Karpas-422 (cell line): ENCODE measurements around the gene ATP2C1. TPM values are rescaled to one million over a fixed set of nuclear protein-coding genes. Genes with fewer than 3 reads are reported as not detected.

Experiments
- DNase-seq: peaks from one replicate; pipeline ENCODE4 v3.0.0-alpha.2; 2015
- H2AFZ ChIP-seq: fragments of 200-600 bp; sonication (generic); 2 replicates; pipeline ENCODE4 v1.6.1; 2014; ENCODE audit warnings: antibody characterized with exemption, low read length, mixed read lengths
- H3K27ac ChIP-seq: fragments of 200-600 bp; sonication (generic); 2 replicates; pipeline ENCODE4 v1.5.1; 2014; ENCODE audit warnings: mild to moderate bottlenecking, low read length, moderate library complexity
- H3K27me3 ChIP-seq: fragments of 200-600 bp; sonication (generic); 2 replicates; pipeline ENCODE4 v1.6.1; 2014; ENCODE audit warnings: low read length, mixed read lengths
- H3K36me3 ChIP-seq: fragments of 200-600 bp; sonication (generic); 2 replicates; pipeline ENCODE4 v1.6.1; 2014; ENCODE audit warnings: low read length, mixed read lengths; ENCODE audit not compliant: insufficient read depth
- H3K4me1 ChIP-seq: fragments of 200-600 bp; sonication (generic); 2 replicates; pipeline ENCODE4 v1.6.1; 2014; ENCODE audit warnings: mild to moderate bottlenecking, low read length, mixed read lengths
- H3K4me2 ChIP-seq: fragments of 200-600 bp; sonication (generic); 2 replicates; pipeline ENCODE4 v1.6.1; 2014; ENCODE audit warnings: low read length, low read depth, mild to moderate bottlenecking; ENCODE audit not compliant: poor library complexity, severe bottlenecking
- H3K4me3 ChIP-seq: fragments of 200-600 bp; sonication (generic); 2 replicates; pipeline ENCODE4 v1.5.1; 2014; ENCODE audit warnings: mild to moderate bottlenecking, antibody characterized with exemption, low read length, mixed read lengths
- H3K79me2 ChIP-seq: fragments of 200-600 bp; sonication (generic); 2 replicates; pipeline ENCODE4 v1.6.1; 2014; ENCODE audit warnings: mild to moderate bottlenecking, low read length, mixed read lengths
- H3K9ac ChIP-seq: fragments of 200-600 bp; sonication (generic); 2 replicates; pipeline ENCODE4 v1.6.0; 2014; ENCODE audit warnings: low read length
- H3K9me2 ChIP-seq: fragments of 200-600 bp; sonication (generic), shearing (Covaris generic); replicated peaks from 2 replicates; pipeline ENCODE4 v1.6.0; 2014; ENCODE audit warnings: mild to moderate bottlenecking, low read length, moderate library complexity; ENCODE audit not compliant: insufficient read depth
- H3K9me3 ChIP-seq: fragments of 300-700, 200-600 bp; sonication (generic); 2 replicates; pipeline ENCODE4 v1.6.1; 2014; ENCODE audit warnings: low read length, mixed read lengths
- H4K20me1 ChIP-seq: fragments of 200-600 bp; sonication (generic); 2 replicates; pipeline ENCODE4 v1.6.1; 2014; ENCODE audit warnings: mild to moderate bottlenecking, antibody characterized with exemption, low read length, low read depth; ENCODE audit not compliant: insufficient read depth
- total RNA-seq: library from RNA; depleted of rRNA; stranded (reverse); fragments of >200 nt; shearing (Covaris generic); gene quantifications from 2 replicates; pipeline ENCODE4 v1.2.3, GENCODE V29; 2014; ENCODE audit warnings: low replicate concordance

Gene ATP2C1
- total RNA-seq, 1 experiment from 2014 or later, result 179 TPM

- peaks cover 89% of the 10 kb centered on the region for H3K36me3 ChIP-seq
- no peaks in the 10 kb centered on the region for H3K9me3 ChIP-seq
- H3K4me3 ChIP-seq, result no peak overlapping the region
- DNase-seq, result no peak
- peaks cover 93% of the 10 kb centered on the region for H3K79me2 ChIP-seq
- no peak overlapping the region; the same call in 1 of the 2 replicates for H3K27ac ChIP-seq
- H2AFZ ChIP-seq, result no peak overlapping the region
- peaks cover 5% of the 10 kb centered on the region for H3K4me1 ChIP-seq
- no peaks in the 10 kb centered on the region for H3K9me2 ChIP-seq
- H4K20me1 ChIP-seq, result no peaks in the 10 kb centered on the region
- H3K27me3 ChIP-seq, result no peaks in the 10 kb centered on the region
- no peak overlapping the region for H3K4me2 ChIP-seq
- no peak overlapping the region for H3K9ac ChIP-seq
Measured at GRCh38 chr3:130950641-130951040, 56.8 kb downstream of the ATP2C1 start.

- no peak for DNase-seq
- Histone ChIP-seq H4K20me1 (no peaks in the 10 kb centered on the region), H3K36me3 (peaks cover 90% of the 10 kb centered on the region), H3K4me1 (no peaks in the 10 kb centered on the region), H2AFZ (no peak overlapping the region), H3K79me2 (peaks cover 85% of the 10 kb centered on the region), H3K9me2 (no peaks in the 10 kb centered on the region), H3K9me3 (no peaks in the 10 kb centered on the region), H3K9ac (no peak overlapping the region), H3K27ac (no peak overlapping the region), H3K4me2 (no peak overlapping the region), H3K27me3 (no peaks in the 10 kb centered on the region), H3K4me3 (no peak overlapping the region)
Measured at GRCh38 chr3:130955481-130955880, 61.6 kb downstream of the ATP2C1 start.

- Histone ChIP-seq H2AFZ (no peak overlapping the region), H3K9me2 (no peaks in the 10 kb centered on the region), H3K27ac (no peak overlapping the region), H3K9ac (no peak overlapping the region), H3K4me3 (no peak overlapping the region), H4K20me1 (no peaks in the 10 kb centered on the region), H3K4me2 (no peak overlapping the region), H3K36me3 (peaks cover 95% of the 10 kb centered on the region), H3K4me1 (no peaks in the 10 kb centered on the region), H3K9me3 (no peaks in the 10 kb centered on the region), H3K27me3 (no peaks in the 10 kb centered on the region), H3K79me2 (peaks cover 85% of the 10 kb centered on the region)
- no peak for DNase-seq
Measured at GRCh38 chr3:130956281-130956680, 62.4 kb downstream of the ATP2C1 start.

- H3K27me3 ChIP-seq, result no peaks in the 10 kb centered on the region
- peaks cover 81% of the 10 kb centered on the region for H3K79me2 ChIP-seq
- H3K27ac ChIP-seq, result no peak overlapping the region
- H2AFZ ChIP-seq, result no peak overlapping the region
- H3K9ac ChIP-seq, result no peak overlapping the region
- H3K36me3 ChIP-seq, result peaks cover 95% of the 10 kb centered on the region
- H3K4me1 ChIP-seq, result no peaks in the 10 kb centered on the region
- H3K4me3 ChIP-seq, result no peak overlapping the region
- H3K9me2 ChIP-seq, result no peaks in the 10 kb centered on the region
- DNase-seq, result no peak
- H3K4me2 ChIP-seq, result no peak overlapping the region
- no peaks in the 10 kb centered on the region for H3K9me3 ChIP-seq
- H4K20me1 ChIP-seq, result no peaks in the 10 kb centered on the region
Measured at GRCh38 chr3:130956721-130957120, 62.8 kb downstream of the ATP2C1 start.

GRCh38 chr3:130960139-130960795, 66.4 kb downstream of the ATP2C1 start:
- Histone ChIP-seq H4K20me1 (no peaks in the 10 kb centered on the region), H3K9me3 (no peaks in the 10 kb centered on the region), H3K36me3 (peaks cover 91% of the 10 kb centered on the region), H3K4me2 (no peak overlapping the region), H3K9me2 (no peaks in the 10 kb centered on the region), H2AFZ (no peak overlapping the region), H3K27me3 (no peaks in the 10 kb centered on the region), H3K9ac (no peak overlapping the region), H3K27ac (0 out of 2 replicates have a peak overlapping the region, but pooled peaks have one; percentile 9), H3K4me1 (no peaks in the 10 kb centered on the region), H3K4me3 (no peak overlapping the region), H3K79me2 (peaks cover 66% of the 10 kb centered on the region)
- no peak for DNase-seq

- peaks cover 66% of the 10 kb centered on the region for H3K79me2 ChIP-seq
- H3K9me3 ChIP-seq, result no peaks in the 10 kb centered on the region
- H2AFZ ChIP-seq, result no peak overlapping the region
- peaks cover 89% of the 10 kb centered on the region for H3K36me3 ChIP-seq
- H3K4me2 ChIP-seq, result no peak overlapping the region
- H3K4me1 ChIP-seq, result no peaks in the 10 kb centered on the region
- peak overlapping the region; percentile 9; the same call in 1 of the 2 replicates for H3K27ac ChIP-seq
- H3K27me3 ChIP-seq, result no peaks in the 10 kb centered on the region
- no peak overlapping the region for H3K4me3 ChIP-seq
- no peak for DNase-seq
- no peaks in the 10 kb centered on the region for H4K20me1 ChIP-seq
- no peak overlapping the region for H3K9ac ChIP-seq
- H3K9me2 ChIP-seq, result no peaks in the 10 kb centered on the region
Measured at GRCh38 chr3:130961458-130961857, 67.6 kb downstream of the ATP2C1 start.

- DNase-seq, result no peak
- Histone ChIP-seq H3K27me3 (no peaks in the 10 kb centered on the region), H3K4me2 (no peak overlapping the region), H3K4me1 (no peaks in the 10 kb centered on the region), H3K9ac (no peak overlapping the region), H3K27ac (no peak overlapping the region), H4K20me1 (no peaks in the 10 kb centered on the region), H3K4me3 (no peak overlapping the region), H3K9me3 (no peaks in the 10 kb centered on the region), H2AFZ (no peak overlapping the region), H3K9me2 (no peaks in the 10 kb centered on the region), H3K79me2 (peaks cover 60% of the 10 kb centered on the region), H3K36me3 (peaks cover 89% of the 10 kb centered on the region)
Measured at GRCh38 chr3:130963444-130963843, 69.6 kb downstream of the ATP2C1 start.

- H2AFZ ChIP-seq, result no peak overlapping the region
- no peaks in the 10 kb centered on the region for H3K4me1 ChIP-seq
- H3K27ac ChIP-seq, result no peak overlapping the region
- peaks cover 89% of the 10 kb centered on the region for H3K36me3 ChIP-seq
- peaks cover 60% of the 10 kb centered on the region for H3K79me2 ChIP-seq
- H3K4me3 ChIP-seq, result no peak overlapping the region
- no peaks in the 10 kb centered on the region for H3K9me2 ChIP-seq
- DNase-seq, result no peak
- no peaks in the 10 kb centered on the region for H3K27me3 ChIP-seq
- H3K9me3 ChIP-seq, result no peaks in the 10 kb centered on the region
- H4K20me1 ChIP-seq, result no peaks in the 10 kb centered on the region
- no peak overlapping the region for H3K4me2 ChIP-seq
- H3K9ac ChIP-seq, result no peak overlapping the region
Measured at GRCh38 chr3:130963878-130964277, 70.0 kb downstream of the ATP2C1 start.
